BLaER1 treated with 17β-estradiol and CSF1 and Interleukin-3, amounts not matched to agents 10 nM and 100 nM (cell line): ENCODE results near the gene ANP32A.
"Not testable (repeated sequence)": the region's sequence is repeated elsewhere in the genome, so short reads cannot be mapped to it uniquely, and the experiment has no call there.

ENCODE experiments used
- H3K27ac ChIP-seq, 11 experiments: shearing (Covaris generic); formaldehyde crosslinking; 2 replicates each; pipeline ENCODE4 v1.8.1; 2022
- H3K27me3 ChIP-seq, 11 experiments: shearing (Covaris generic); formaldehyde crosslinking; 2 replicates each; pipeline ENCODE4 v1.8.1; 2022
- H3K36me3 ChIP-seq, 11 experiments: shearing (Covaris generic); formaldehyde crosslinking; 2 replicates each; pipeline ENCODE4 v1.8.1; 2022
- H3K4me1 ChIP-seq, 10 experiments: shearing (Covaris generic); formaldehyde crosslinking; 2 replicates each; pipeline ENCODE4 v1.8.1; 2022
- H3K4me2 ChIP-seq, 11 experiments: shearing (Covaris generic); formaldehyde crosslinking; 2 replicates each; pipeline ENCODE4 v1.8.1; 2022
- H3K4me3 ChIP-seq, 10 experiments: shearing (Covaris generic); formaldehyde crosslinking; 2 replicates each; pipeline ENCODE4 v1.8.1; 2022
- H3K9ac ChIP-seq, 11 experiments: shearing (Covaris generic); formaldehyde crosslinking; 2 replicates each; pipeline ENCODE4 v1.8.1; 2022
- H3K9me3 ChIP-seq, 11 experiments: shearing (Covaris generic); formaldehyde crosslinking; replicated peaks in 1 of 11; 2 replicates each; pipeline ENCODE4 v1.8.1; 2022
- H4K20me1 ChIP-seq, 11 experiments: shearing (Covaris generic); formaldehyde crosslinking; 2 replicates each; pipeline ENCODE4 v1.8.1; 2022
- Cebpa-rat ChIP-seq, 11 experiments: shearing (Covaris generic); IDR thresholded peaks; 2 replicates each; pipeline ENCODE4 v1.8.1; 2022

Gene ANP32A

GRCh38 chr15:68770216-68770615 lies 50.5 kb downstream of the ANP32A start:
- Histone ChIP-seq H3K27ac (no peak overlapping the region), H3K4me1 (peaks cover 7 to 46% (median 13%) of the 10 kb centered on the region in 10 experiments; a peak in 12 of 20 replicates), H4K20me1 (no peaks in the 10 kb centered on the region), H3K9me3 (peaks cover 0 to 15% (median 10%) of the 10 kb centered on the region in 11 experiments; a peak in 18 of 22 replicates), H3K36me3 (no peaks in the 10 kb centered on the region), H3K27me3 (no peaks in the 10 kb centered on the region), H3K4me3 (no peak overlapping the region), H3K9ac (no peak overlapping the region), H3K4me2 (peak overlapping the region in 5 of 11 experiments; percentile 3 to 49 (median 38); a peak in 8 of 22 replicates)
- no peak for TF ChIP-seq Cebpa-rat (IDR thresholded peaks at IDR 0.05)

- Histone ChIP-seq H3K36me3 (no peaks in the 10 kb centered on the region), H3K9me3 (peaks cover 0 to 10% (median 8%) of the 10 kb centered on the region in 11 experiments; a peak in 18 of 22 replicates), H3K4me1 (peaks cover 7 to 46% (median 13%) of the 10 kb centered on the region in 10 experiments; a peak in 12 of 20 replicates), H3K9ac (no peak overlapping the region), H3K27me3 (no peaks in the 10 kb centered on the region), H3K4me2 (peak overlapping the region in 3 of 11 experiments; percentile 3 to 49 (median 38); a peak in 6 of 22 replicates), H3K4me3 (no peak overlapping the region), H4K20me1 (no peaks in the 10 kb centered on the region), H3K27ac (no peak overlapping the region)
- no peak for TF ChIP-seq Cebpa-rat (IDR thresholded peaks at IDR 0.05)
These were observed 51.0 kb downstream of the ANP32A start for GRCh38 chr15:68769702-68770101.

GRCh38 chr15:68768321-68768720 lies 52.4 kb downstream of the ANP32A start:
- Histone ChIP-seq H3K9me3 (no peaks in the 10 kb centered on the region), H3K4me1 (peaks cover 7 to 46% (median 13%) of the 10 kb centered on the region in 10 experiments; a peak in 12 of 20 replicates), H3K4me2 (peak overlapping the region in 3 of 11 experiments; percentile 26 to 37 (median 28); a peak in 4 of 22 replicates), H3K4me3 (no peak overlapping the region), H4K20me1 (no peaks in the 10 kb centered on the region), H3K9ac (no peak overlapping the region), H3K27me3 (no peaks in the 10 kb centered on the region), H3K36me3 (no peaks in the 10 kb centered on the region), H3K27ac (no peak overlapping the region)
- no peak for TF ChIP-seq Cebpa-rat (IDR thresholded peaks at IDR 0.05)

- peak overlapping the region in 2 of 11 experiments; percentile 26 to 37; a peak in 4 of 22 replicates for H3K4me2 ChIP-seq
- no peaks in the 10 kb centered on the region for H3K36me3 ChIP-seq
- no peak for TF ChIP-seq Cebpa-rat (IDR thresholded peaks at IDR 0.05)
- H3K9ac ChIP-seq = no peak overlapping the region
- peaks cover 7 to 46% (median 13%) of the 10 kb centered on the region in 10 experiments; a peak in 12 of 20 replicates for H3K4me1 ChIP-seq
- no peak overlapping the region for H3K4me3 ChIP-seq
- no peaks in the 10 kb centered on the region for H3K9me3 ChIP-seq
- H3K27me3 ChIP-seq = no peaks in the 10 kb centered on the region
- no peaks in the 10 kb centered on the region for H4K20me1 ChIP-seq
- no peak overlapping the region for H3K27ac ChIP-seq
These were observed 52.9 kb downstream of the ANP32A start for GRCh38 chr15:68767833-68768232.

GRCh38 chr15:68765602-68766368 lies 54.9 kb downstream of the ANP32A start:
- Histone ChIP-seq H3K4me2 (no peak overlapping the region; a peak in 1 of 22 replicates), H3K36me3 (no peaks in the 10 kb centered on the region), H3K9me3 (no peaks in the 10 kb centered on the region), H3K27me3 (no peaks in the 10 kb centered on the region), H3K4me3 (no peak overlapping the region), H4K20me1 (no peaks in the 10 kb centered on the region), H3K4me1 (peaks cover 0 to 31% (median 4%) of the 10 kb centered on the region in 10 experiments; a peak in 9 of 20 replicates), H3K27ac (no peak overlapping the region), H3K9ac (no peak overlapping the region)
- TF ChIP-seq Cebpa-rat (IDR thresholded peaks at IDR 0.05) = no peak

GRCh38 chr15:68764090-68764489 lies 56.6 kb downstream of the ANP32A start:
- Histone ChIP-seq H4K20me1 (no peaks in the 10 kb centered on the region), H3K4me1 (peaks cover 0 to 23% (median 0%) of the 10 kb centered on the region in 10 experiments; a peak in 7 of 20 replicates), H3K27me3 (no peaks in the 10 kb centered on the region), H3K4me2 (no peak overlapping the region), H3K9me3 (no peaks in the 10 kb centered on the region), H3K4me3 (no peak overlapping the region), H3K36me3 (no peaks in the 10 kb centered on the region), H3K27ac (no peak overlapping the region), H3K9ac (no peak overlapping the region)
- no peak for TF ChIP-seq Cebpa-rat (IDR thresholded peaks at IDR 0.05)

GRCh38 chr15:68763063-68763462 lies 57.6 kb downstream of the ANP32A start:
- peaks cover 0 to 14% (median 0%) of the 10 kb centered on the region in 10 experiments; a peak in 7 of 20 replicates for H3K4me1 ChIP-seq
- H3K9ac ChIP-seq = no peak overlapping the region
- H3K36me3 ChIP-seq = no peaks in the 10 kb centered on the region
- H3K9me3 ChIP-seq = no peaks in the 10 kb centered on the region
- no peak overlapping the region for H3K4me2 ChIP-seq
- no peaks in the 10 kb centered on the region for H4K20me1 ChIP-seq
- no peaks in the 10 kb centered on the region for H3K27me3 ChIP-seq
- no peak overlapping the region for H3K4me3 ChIP-seq
- no peak overlapping the region for H3K27ac ChIP-seq
- no peak for TF ChIP-seq Cebpa-rat (IDR thresholded peaks at IDR 0.05)

- not testable (repeated sequence) for H3K9me3 ChIP-seq, H3K4me2 ChIP-seq, H3K27ac ChIP-seq, H3K27me3 ChIP-seq, H3K9ac ChIP-seq, H3K4me3 ChIP-seq, H4K20me1 ChIP-seq, H3K36me3 ChIP-seq, H3K4me1 ChIP-seq
These were observed 60.6 kb downstream of the ANP32A start for GRCh38 chr15:68759982-68760579.

- TF ChIP-seq Cebpa-rat (IDR thresholded peaks at IDR 0.05) = no peak
- Histone ChIP-seq H3K4me1 (peaks cover 0 to 12% (median 0%) of the 10 kb centered on the region in 10 experiments; a peak in 8 of 20 replicates), H3K27ac (no peak overlapping the region), H4K20me1 (no peaks in the 10 kb centered on the region), H3K36me3 (no peaks in the 10 kb centered on the region), H3K4me2 (no peak overlapping the region), H3K4me3 (no peak overlapping the region), H3K9ac (no peak overlapping the region), H3K27me3 (no peaks in the 10 kb centered on the region), H3K9me3 (0 out of 22 replicates have a peak, but pooled peaks cover 0 to under 1% (median 0%) of the 10 kb centered on the region in 11 experiments)
These were observed 65.0 kb downstream of the ANP32A start for GRCh38 chr15:68755731-68756130.
